Psoas muscle (tissue), 8 donors: ENCODE results near the gene TAS1R3. TPM values are rescaled to one million over a fixed set of nuclear protein-coding genes. Genes with fewer than 3 reads are reported as not detected.
A peak's percentile ranks its signal among the peaks of the same experiment; 100 is the strongest.

Experiments used
- ATAC-seq, 4 donors: fragments of 200-7000 bp; cut with Tn5 transposase; one replicate each; pipeline ENCODE4 v1.9.1; 2020; ENCODE audit warnings: moderate library complexity in 3 of 4, mild to moderate bottlenecking in 2 of 4
- DNase-seq, 2 donors: peaks; one replicate each; pipeline ENCODE4 v3.0.0-alpha.2; 2020
- H3K27ac ChIP-seq: fragments of 200-600 bp; one replicate; pipeline ENCODE4 v1.8.0; 2022
- H3K27me3 ChIP-seq, 3 donors: fragments of 200-600 bp in 1 of 3; one replicate each; pipeline versions ENCODE4 v1.6.1 to v1.8.0; 2013 to 2022; ENCODE audit warnings: low read length in 2 of 3, mild to moderate bottlenecking in 2 of 3, moderate library complexity in 1 of 3; ENCODE audit not compliant: insufficient read depth in 3 of 3
- H3K36me3 ChIP-seq, 2 donors: fragments of 200-600 bp in 1 of 2; one replicate each; pipeline versions ENCODE4 v1.6.1 to v1.8.0; 2013 to 2022; ENCODE audit warnings: low read depth in 1 of 2, mild to moderate bottlenecking in 1 of 2, moderate library complexity in 1 of 2; ENCODE audit not compliant: insufficient read depth in 1 of 2
- H3K4me1 ChIP-seq: fragments of 200-600 bp; one replicate; pipeline ENCODE4 v1.8.0; 2022
- H3K4me3 ChIP-seq: fragments of 200-600 bp; one replicate; pipeline ENCODE4 v1.8.0; 2022; ENCODE audit warnings: mild to moderate bottlenecking
- H3K9me3 ChIP-seq: fragments of 200-600 bp; one replicate; pipeline ENCODE4 v1.8.0; 2022
- CTCF ChIP-seq: fragments of 200-600 bp; IDR thresholded peaks from one replicate; pipeline ENCODE4 v1.8.0; 2022; ENCODE audit warnings: antibody characterized with exemption
- WGBS, 3 donors: extraction: QIAGEN DNeasy Blood & Tissue Kit; methylation state at CpG; one replicate each; pipeline versions ENCODE4 v1.1.6 to v1.1.7; 2013; 5-methylcytosine and 5-hydroxymethylcytosine counted together
- intact Hi-C, 2 donors: fragments of 100-400 bp; cut with DNase I; formaldehyde crosslinking; loops; one replicate each; pipeline versions ENCODE4 v1.11.0 to v1.14.2; 2022
- polyA plus RNA-seq, 3 donors: library from polyadenylated mRNA; stranded (reverse); fragments of 200-250 nt; gene quantifications; one replicate each; pipeline ENCODE4 v1.2.3, GENCODE V29; 2013
- total RNA-seq, 4 donors: library from RNA; stranded (reverse); fragmentation: NEBNext Ultra II Directional in 2 of 4; extraction: Animal tissue kit (Norgen Biotek cat#: 25700) in 2 of 4; gene quantifications; one replicate each; pipeline versions ENCODE4 v1.2.1 to v1.2.4, GENCODE V29; 2021 to 2023
- donor health status: healthy with polysubstance abuse.
- donor health status: DM: no; HTN: no; CAD: no; lungs with moderate emphysema.
- donor health status: Bipolar disorder and iron deficiency.
- donor health status: healthy.
- donor health status: DM: yes; HTN: yes; CAD: no.
- donor health status: DM: no; HTN: no; CAD: no.
- donor health status: DM: no; HTN: no; CAD: no.
- donor health status: DM: yes; HTN: yes; CAD: no.

The TAS1R3 gene
- total and polyA plus RNA-seq, 7 donors, result 0.06 to 0.25 (median 0.09) TPM; not detected in 1

DNA sequence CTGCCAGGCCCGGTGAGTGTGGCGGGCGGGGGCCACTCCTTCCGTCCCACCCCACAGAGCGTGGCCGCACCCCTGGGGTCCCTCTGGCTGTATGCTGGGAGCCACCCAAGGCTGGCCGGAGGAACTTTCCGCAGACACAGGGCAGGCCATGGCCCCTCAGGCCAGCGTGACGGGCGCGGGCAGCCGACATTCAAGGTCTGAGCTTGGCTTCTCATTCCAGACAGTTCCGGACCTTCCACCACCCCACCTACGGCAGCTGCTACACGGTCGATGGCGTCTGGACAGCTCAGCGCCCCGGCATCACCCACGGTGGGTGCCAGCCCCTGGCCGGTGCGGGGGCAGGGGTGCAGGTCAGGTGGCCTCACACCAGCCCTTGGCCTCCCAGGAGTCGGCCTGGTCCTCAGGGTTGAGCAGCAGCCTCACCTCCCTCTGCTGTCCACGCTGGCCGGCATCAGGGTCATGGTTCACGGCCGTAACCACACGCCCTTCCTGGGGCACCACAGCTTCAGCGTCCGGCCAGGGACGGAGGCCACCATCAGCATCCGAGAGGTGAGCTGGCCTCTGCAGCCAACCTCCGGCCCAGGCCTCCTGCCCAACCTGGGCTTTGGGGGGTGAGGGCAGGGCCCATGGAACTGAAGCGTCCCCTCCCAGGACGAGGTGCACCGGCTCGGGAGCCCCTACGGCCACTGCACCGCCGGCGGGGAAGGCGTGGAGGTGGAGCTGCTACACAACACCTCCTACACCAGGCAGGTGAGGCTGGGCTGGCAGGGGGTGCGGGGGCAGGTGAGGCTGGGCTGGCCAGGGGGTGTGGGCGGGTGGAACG, 43.6 kb upstream of the TAS1R3 start:
- intact Hi-C loops, result no loop called here
- Histone ChIP-seq H3K36me3 (no peaks in the 10 kb centered on the region), H3K27ac (no peak overlapping the region), H3K4me1 (no peaks in the 10 kb centered on the region), H3K4me3 (no peak overlapping the region), H3K27me3 (peaks cover 0 to 33% (median 4%) of the 10 kb centered on the region in 3 donors), H3K9me3 (no peaks in the 10 kb centered on the region)
- 81 to 85% (median 81%) methylated on average over 41 to 46 of the region's 46 CpGs for WGBS, 3 donors
- ATAC-seq, result no peak
- peak; percentile 12 to 50 for DNase-seq
- no peak for TF ChIP-seq CTCF

DNA sequence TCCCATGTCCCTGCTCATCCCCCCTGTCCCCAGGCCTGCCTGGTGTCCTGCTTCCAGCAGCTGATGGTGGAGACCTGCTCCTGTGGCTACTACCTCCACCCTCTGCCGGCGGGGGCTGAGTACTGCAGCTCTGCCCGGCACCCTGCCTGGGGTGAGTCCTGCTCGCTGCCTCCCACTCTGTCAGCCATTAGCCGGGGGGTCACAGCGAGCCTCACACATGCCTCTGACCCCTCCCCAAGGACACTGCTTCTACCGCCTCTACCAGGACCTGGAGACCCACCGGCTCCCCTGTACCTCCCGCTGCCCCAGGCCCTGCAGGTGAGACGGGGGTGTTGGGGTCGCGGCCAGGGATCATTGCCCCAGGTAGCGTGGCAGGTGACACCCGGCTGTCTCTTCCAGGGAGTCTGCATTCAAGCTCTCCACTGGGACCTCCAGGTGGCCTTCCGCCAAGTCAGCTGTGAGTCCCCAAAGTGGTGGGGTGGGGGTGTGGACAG, 40.8 kb upstream of the TAS1R3 start:
- intact Hi-C loops, result loop anchor here (2.0 to 5.0 kb wide), 3 partner anchors 167 to 308 kb away; partner anchors contain the start of gene PERM1 (in 1 of the 2)
- 49 to 67% (median 62%) methylated on average over 14 to 15 of the region's 15 CpGs for WGBS, 3 donors
- TF ChIP-seq CTCF, result peak; percentile 58
- DNase-seq, result peak; percentile 66 to 84
- H3K27ac ChIP-seq, result no peak overlapping the region
- no peaks in the 10 kb centered on the region for H3K9me3 ChIP-seq
- H3K4me3 ChIP-seq, result no peak overlapping the region
- ATAC-seq, result peak; percentile 47 to 75 (median 68)
- peaks cover 0 to 25% (median 4%) of the 10 kb centered on the region in 3 donors for H3K27me3 ChIP-seq
- H3K36me3 ChIP-seq, result peaks cover 0 to 14% of the 10 kb centered on the region in 2 donors
- no peaks in the 10 kb centered on the region for H3K4me1 ChIP-seq

GRCh38 chr1:1291023-1291528, 40.0 kb upstream of the TAS1R3 start:
- Histone ChIP-seq H3K4me1 (no peaks in the 10 kb centered on the region), H3K27me3 (peaks cover 0 to 17% (median 3%) of the 10 kb centered on the region in 3 donors), H3K9me3 (no peaks in the 10 kb centered on the region), H3K27ac (no peak overlapping the region), H3K4me3 (no peak overlapping the region), H3K36me3 (peaks cover 0 to 22% of the 10 kb centered on the region in 2 donors)
- intact Hi-C loops, result loop anchor here (2.0 to 5.0 kb wide), 3 partner anchors 168 to 309 kb away; partner anchors contain the start of gene PERM1 (in 1 of the 2)
- WGBS, 3 donors, result 27 to 37% (median 27%) methylated on average over 24 to 28 of the region's 28 CpGs
- DNase-seq (peak; percentile 20 to 57), ATAC-seq (peak in 2 of 4 donors; percentile 14 to 18)
- no peak for TF ChIP-seq CTCF

DNA sequence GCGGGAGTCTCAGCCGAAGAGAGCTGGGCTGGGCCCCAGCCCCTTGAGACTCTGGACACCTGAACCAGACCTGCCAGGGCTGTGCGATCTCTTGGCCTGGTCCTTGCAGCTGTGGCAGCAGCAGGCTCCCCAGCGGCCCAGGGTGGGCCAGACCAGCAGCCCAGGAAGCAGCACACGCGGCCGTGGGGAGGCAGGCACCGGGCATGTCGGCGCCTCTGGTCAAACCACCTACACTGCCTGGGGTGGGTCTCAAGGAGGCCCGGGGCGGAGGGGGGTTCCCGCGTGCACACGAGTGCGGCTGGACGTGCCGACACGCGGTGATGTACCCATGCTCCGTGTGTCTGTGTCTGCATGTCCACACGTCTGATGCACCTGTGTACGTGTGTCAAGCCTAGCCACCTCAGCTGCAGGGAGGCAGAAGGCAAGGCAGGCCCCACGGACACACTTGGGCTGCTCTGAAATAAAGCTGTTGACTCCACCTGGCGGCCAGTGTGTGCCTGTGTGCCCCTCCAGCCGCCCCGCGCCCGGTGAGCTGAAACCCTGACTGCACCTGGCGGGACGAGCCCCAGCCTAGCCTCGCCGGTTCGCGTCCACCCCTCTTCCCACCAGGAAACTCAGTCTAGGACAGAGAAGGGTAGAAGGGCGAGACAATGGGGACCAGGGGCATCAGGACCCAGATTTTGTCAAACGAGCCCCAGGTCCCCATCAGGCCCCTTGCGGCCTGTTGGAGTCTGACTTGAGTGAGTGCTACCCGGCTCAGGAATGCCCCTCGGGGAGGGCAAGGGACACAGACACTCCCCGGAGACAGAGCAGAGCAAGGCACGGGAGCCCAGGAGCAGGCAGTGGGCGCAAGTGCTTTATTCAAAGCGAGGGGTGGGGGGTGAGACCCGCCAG, 39.3 kb upstream of the TAS1R3 start:
- H3K27ac ChIP-seq, result no peak overlapping the region
- DNase-seq (peak; percentile 58 to 84), ATAC-seq (peak; percentile 61 to 87 (median 74))
- H3K27me3 ChIP-seq, result peaks cover 0 to 10% (median 0%) of the 10 kb centered on the region in 3 donors
- H3K4me1 ChIP-seq, result no peaks in the 10 kb centered on the region
- no peak overlapping the region for H3K4me3 ChIP-seq
- TF ChIP-seq CTCF, result peak; percentile 61
- intact Hi-C loops, result loop anchor here (1.0 to 5.0 kb wide), 4 partner anchors 169 to 309 kb away; partner anchors contain the start of gene PERM1 (in 1 of the 2)
- WGBS, 3 donors, result 36 to 46% (median 38%) methylated on average over 40 to 45 of the region's 45 CpGs
- peaks cover 0 to 29% of the 10 kb centered on the region in 2 donors for H3K36me3 ChIP-seq
- H3K9me3 ChIP-seq, result no peaks in the 10 kb centered on the region
